Loucy (cell line): Measurements from ENCODE around the gene KLHL17.

Experiments used
- H2AFZ ChIP-seq: fragments of 200-600 bp; sonication (generic); 2 replicates; pipeline ENCODE4 v1.6.0; 2016; ENCODE audit warnings: antibody characterized with exemption, mild to moderate bottlenecking, low read length, moderate library complexity
- H3F3A ChIP-seq: fragments of 200-600 bp; 2 replicates; pipeline ENCODE4 v1.6.0; 2016; ENCODE audit warnings: antibody characterized with exemption, low read depth, mild to moderate bottlenecking
- H3K27me3 ChIP-seq: fragments of 200-600 bp; sonication (generic); 2 replicates; pipeline ENCODE4 v1.6.1; 2014; ENCODE audit warnings: low read length, mild to moderate bottlenecking; ENCODE audit not compliant: insufficient read depth, poor library complexity, severe bottlenecking
- H3K36me3 ChIP-seq: fragments of 200-600 bp; sonication (generic); 2 replicates; pipeline ENCODE4 v1.6.1; 2016; ENCODE audit warnings: low read length; ENCODE audit not compliant: insufficient read depth
- H3K4me1 ChIP-seq: fragments of 200-600 bp; sonication (generic); 2 replicates; pipeline ENCODE4 v1.5.1; 2014; ENCODE audit warnings: low read length, mild to moderate bottlenecking; ENCODE audit not compliant: insufficient read depth, poor library complexity, severe bottlenecking
- H3K4me2 ChIP-seq: fragments of 200-600 bp; sonication (generic); 2 replicates; pipeline ENCODE4 v1.6.0; 2014; ENCODE audit warnings: antibody characterized with exemption, low read length, low read depth, mild to moderate bottlenecking; ENCODE audit not compliant: poor library complexity, severe bottlenecking
- H3K4me3 ChIP-seq: fragments of 200-600 bp; sonication (generic); 2 replicates; pipeline ENCODE4 v1.5.1; 2014; ENCODE audit warnings: low read length, mild to moderate bottlenecking, mixed read lengths; ENCODE audit not compliant: poor library complexity, severe bottlenecking
- H3K79me2 ChIP-seq: fragments of 200-600 bp; sonication (generic); 2 replicates; pipeline ENCODE4 v1.6.1; 2014; ENCODE audit warnings: low read length; ENCODE audit not compliant: insufficient read depth
- H3K9ac ChIP-seq: fragments of 200-600 bp; sonication (generic); 2 replicates; pipeline ENCODE4 v1.6.0; 2014; ENCODE audit warnings: mild to moderate bottlenecking, low read depth, low read length, moderate library complexity; ENCODE audit not compliant: poor library complexity, severe bottlenecking
- H3K9me2 ChIP-seq: fragments of 200-600 bp; sonication (generic); replicated peaks from 2 replicates; pipeline ENCODE4 v1.6.1; 2016; ENCODE audit warnings: low read depth, low read length, mixed read lengths
- H3K9me3 ChIP-seq: fragments of 200-600 bp; sonication (generic); 2 replicates; pipeline ENCODE4 v1.6.1; 2014; ENCODE audit warnings: mild to moderate bottlenecking, antibody characterized with exemption, low read length, low read depth; ENCODE audit not compliant: insufficient read depth
- H4K20me1 ChIP-seq: fragments of 200-600 bp; sonication (generic); 2 replicates; pipeline ENCODE4 v1.6.0; 2014; ENCODE audit warnings: antibody characterized with exemption, low read length, mild to moderate bottlenecking; ENCODE audit not compliant: insufficient read depth, poor library complexity, severe bottlenecking
- EZH2phosphoT487 ChIP-seq: fragments of 200-600 bp; IDR thresholded peaks from 2 replicates; pipeline ENCODE4 v1.6.1; 2018; ENCODE audit warnings: antibody characterized with exemption, mild to moderate bottlenecking, moderate library complexity, borderline replicate concordance
- TF ChIP-seq, protein P1 (sequence below): fragments of 200-600 bp; sonication (generic); conservative IDR thresholded peaks from 2 replicates; pipeline ENCODE4 v1.5.1; 2014; ENCODE audit warnings: mild to moderate bottlenecking, antibody characterized with exemption, low read length

KLHL17 gene

GRCh38 chr1:941015-941587 is 19.3 kb upstream of the KLHL17 start:
- no peaks in the 10 kb centered on the region for H3K9me2 ChIP-seq
- no peaks in the 10 kb centered on the region for H3K79me2 ChIP-seq
- H4K20me1 ChIP-seq: no peaks in the 10 kb centered on the region
- no peaks in the 10 kb centered on the region; the same call in 1 of the 2 replicates for H3K36me3 ChIP-seq
- no peaks in the 10 kb centered on the region for H3K9me3 ChIP-seq
- H3K4me1 ChIP-seq: peaks cover 23% of the 10 kb centered on the region
- TF ChIP-seq, protein P1, sequence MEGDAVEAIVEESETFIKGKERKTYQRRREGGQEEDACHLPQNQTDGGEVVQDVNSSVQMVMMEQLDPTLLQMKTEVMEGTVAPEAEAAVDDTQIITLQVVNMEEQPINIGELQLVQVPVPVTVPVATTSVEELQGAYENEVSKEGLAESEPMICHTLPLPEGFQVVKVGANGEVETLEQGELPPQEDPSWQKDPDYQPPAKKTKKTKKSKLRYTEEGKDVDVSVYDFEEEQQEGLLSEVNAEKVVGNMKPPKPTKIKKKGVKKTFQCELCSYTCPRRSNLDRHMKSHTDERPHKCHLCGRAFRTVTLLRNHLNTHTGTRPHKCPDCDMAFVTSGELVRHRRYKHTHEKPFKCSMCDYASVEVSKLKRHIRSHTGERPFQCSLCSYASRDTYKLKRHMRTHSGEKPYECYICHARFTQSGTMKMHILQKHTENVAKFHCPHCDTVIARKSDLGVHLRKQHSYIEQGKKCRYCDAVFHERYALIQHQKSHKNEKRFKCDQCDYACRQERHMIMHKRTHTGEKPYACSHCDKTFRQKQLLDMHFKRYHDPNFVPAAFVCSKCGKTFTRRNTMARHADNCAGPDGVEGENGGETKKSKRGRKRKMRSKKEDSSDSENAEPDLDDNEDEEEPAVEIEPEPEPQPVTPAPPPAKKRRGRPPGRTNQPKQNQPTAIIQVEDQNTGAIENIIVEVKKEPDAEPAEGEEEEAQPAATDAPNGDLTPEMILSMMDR: no peak; the same call in 1 of the 2 replicates
- no peak for TF ChIP-seq EZH2phosphoT487
- H3K27me3 ChIP-seq: peaks cover 15% of the 10 kb centered on the region
- H3K4me3 ChIP-seq: peak overlapping the region; percentile 68
- peak overlapping the region; percentile 43; the same call in 1 of the 2 replicates for H2AFZ ChIP-seq
- peak overlapping the region; percentile 78 for H3K4me2 ChIP-seq
- no peaks in the 10 kb centered on the region for H3F3A ChIP-seq
- H3K9ac ChIP-seq: peak overlapping the region; percentile 22

DNA sequence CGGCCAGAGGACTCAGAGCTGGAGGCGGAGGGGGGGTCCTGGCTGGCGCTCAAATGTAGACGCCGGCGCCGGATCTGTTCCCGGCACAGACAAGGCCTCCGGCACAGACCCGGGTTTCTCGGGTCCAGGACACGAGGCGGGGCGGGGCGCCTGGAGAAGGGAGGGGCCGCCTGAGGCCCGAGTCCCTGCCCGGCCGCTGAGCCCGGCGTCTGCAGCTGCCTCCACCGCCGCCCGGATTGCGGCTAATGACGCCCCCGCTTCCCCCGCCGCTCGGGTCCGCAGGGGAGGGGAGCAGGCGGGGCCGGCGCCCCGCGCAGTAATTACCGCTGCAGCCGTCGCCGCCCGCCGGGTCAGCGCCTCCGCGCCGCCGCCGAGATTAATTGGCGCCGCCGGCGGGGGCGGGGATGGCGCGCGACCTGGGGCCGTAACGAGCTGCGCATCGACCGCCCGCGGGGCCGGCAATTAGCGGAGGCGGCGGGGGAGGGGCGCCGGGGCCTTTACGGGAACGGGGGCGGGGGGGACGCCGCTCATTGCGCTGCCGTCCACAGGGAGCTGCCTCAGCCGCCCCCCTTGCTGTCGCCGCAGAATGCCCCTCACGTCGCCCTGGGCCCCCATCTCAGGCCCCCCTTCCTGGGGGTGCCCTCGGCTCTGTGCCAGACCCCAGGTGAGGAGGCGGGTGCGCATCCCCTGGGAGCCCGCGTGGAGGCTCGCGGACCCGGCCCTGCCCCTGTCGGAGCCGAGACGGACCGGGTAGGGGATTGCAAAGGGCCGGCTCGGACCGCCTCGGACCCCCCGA is 18.6 kb upstream of the KLHL17 start:
- peak overlapping the region; percentile 68 for H3K4me3 ChIP-seq
- TF ChIP-seq, protein P1: no peak
- TF ChIP-seq EZH2phosphoT487: no peak
- no peaks in the 10 kb centered on the region for H3F3A ChIP-seq
- no peaks in the 10 kb centered on the region for H3K9me2 ChIP-seq
- no peaks in the 10 kb centered on the region for H3K9me3 ChIP-seq
- H2AFZ ChIP-seq: peak overlapping the region; percentile 43; the same call in 1 of the 2 replicates
- H3K79me2 ChIP-seq: no peaks in the 10 kb centered on the region
- H4K20me1 ChIP-seq: no peaks in the 10 kb centered on the region
- peaks cover 23% of the 10 kb centered on the region for H3K4me1 ChIP-seq
- peak overlapping the region; percentile 22 for H3K9ac ChIP-seq
- H3K4me2 ChIP-seq: peak overlapping the region; percentile 78
- peaks cover 15% of the 10 kb centered on the region for H3K27me3 ChIP-seq
- no peaks in the 10 kb centered on the region; the same call in 1 of the 2 replicates for H3K36me3 ChIP-seq

DNA sequence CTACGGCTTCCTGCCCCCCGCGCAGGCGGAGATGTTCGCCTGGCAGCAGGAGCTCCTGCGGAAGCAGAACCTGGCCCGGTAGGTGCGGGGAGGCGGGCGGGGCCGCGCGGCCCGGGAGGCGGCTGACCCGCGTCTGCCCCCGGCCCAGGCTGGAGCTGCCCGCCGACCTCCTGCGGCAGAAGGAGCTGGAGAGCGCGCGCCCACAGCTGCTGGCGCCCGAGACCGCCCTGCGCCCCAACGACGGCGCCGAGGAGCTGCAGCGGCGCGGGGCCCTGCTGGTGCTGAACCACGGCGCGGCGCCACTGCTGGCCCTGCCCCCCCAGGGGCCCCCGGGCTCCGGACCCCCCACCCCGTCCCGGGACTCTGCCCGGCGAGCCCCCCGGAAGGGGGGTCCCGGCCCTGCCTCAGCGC is 18.0 kb upstream of the KLHL17 start:
- Histone ChIP-seq H3K36me3 (no peaks in the 10 kb centered on the region; the same call in 1 of the 2 replicates), H3K4me2 (no peak overlapping the region), H3K4me1 (peaks cover 23% of the 10 kb centered on the region), H3K9me2 (no peaks in the 10 kb centered on the region), H3K9me3 (no peaks in the 10 kb centered on the region), H3K27me3 (peaks cover 15% of the 10 kb centered on the region), H3K9ac (no peak overlapping the region), H2AFZ (no peak overlapping the region), H3F3A (no peaks in the 10 kb centered on the region), H4K20me1 (no peaks in the 10 kb centered on the region), H3K4me3 (no peak overlapping the region), H3K79me2 (no peaks in the 10 kb centered on the region)
- no peak for TF ChIP-seq EZH2phosphoT487
- TF ChIP-seq, protein P1: no peak
